Measurements from ENCODE around the gene MPZL1. TPM values are rescaled to one million over a fixed set of nuclear protein-coding genes. Genes with fewer than 3 reads are reported as not detected.
"Not testable (repeated sequence)": the region's sequence is repeated elsewhere in the genome, so short reads cannot be mapped to it uniquely, and the experiment has no call there.

MPZL1 gene
- total RNA-seq, 2 donors from 2014 or later: 117 to 118 TPM

GRCh38 chr1:167790117-167790516 lies 68.3 kb downstream of the MPZL1 start:
- peak; percentile 21 for ATAC-seq

DNA sequence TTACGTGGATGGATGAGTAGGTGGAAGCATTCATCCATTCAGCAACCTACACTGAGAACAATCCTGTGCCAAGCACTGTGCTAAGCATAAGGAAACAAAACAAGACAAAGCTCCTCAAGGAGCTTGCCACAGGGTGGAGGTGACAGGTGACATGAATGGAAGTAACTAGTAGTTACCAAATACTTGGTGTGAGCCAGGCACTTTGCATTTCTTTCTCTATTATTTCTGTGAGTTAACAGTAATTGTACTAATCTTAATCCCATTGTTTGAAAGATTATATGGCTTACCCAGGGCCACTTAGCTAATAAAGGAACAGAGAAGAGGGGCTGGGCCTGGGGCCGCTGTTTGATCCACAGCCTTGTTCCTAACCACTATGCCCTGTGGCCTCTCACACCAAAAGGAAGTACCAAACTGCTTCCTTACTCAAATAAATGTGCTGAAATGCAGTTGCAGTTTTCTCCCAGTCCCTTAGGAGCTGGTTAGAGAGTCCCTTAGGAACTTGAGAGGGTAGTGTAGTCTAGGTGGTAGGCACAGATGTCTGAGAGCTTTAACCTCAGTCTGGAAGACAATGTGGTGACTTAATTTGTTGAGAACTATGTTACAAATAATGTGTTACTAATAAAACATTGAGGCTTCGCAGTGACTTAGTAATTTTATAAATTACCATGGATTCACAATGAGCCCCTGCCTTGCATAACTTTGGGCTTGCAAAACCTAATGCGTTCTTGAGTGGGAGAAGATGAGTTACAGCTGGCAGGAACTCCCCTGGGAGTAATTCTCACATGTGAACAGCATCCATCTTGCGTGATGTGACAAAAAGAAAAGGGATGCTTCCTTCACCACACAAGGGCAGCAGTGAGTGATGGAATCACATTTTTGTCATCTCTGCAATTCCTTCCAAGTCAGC lies 69.8 kb downstream of the MPZL1 start:
- DNase-seq: no peak
- intact Hi-C loops (cut with DNase I, micrococcal nuclease): no loop called here

More at GRCh38 chr1:167790117-167790516, 68.3 kb downstream of the MPZL1 start:
- no peak for DNase-seq
- intact Hi-C loops (cut with DNase I, micrococcal nuclease): no loop called here

GRCh38 chr1:167792188-167792565 lies 70.4 kb downstream of the MPZL1 start:
- no peak for ATAC-seq

More for the DNA sequence above, 69.8 kb downstream of the MPZL1 start:
- no peak for ATAC-seq

GRCh38 chr1:167794043-167794442 lies 72.3 kb downstream of the MPZL1 start:
- intact Hi-C loops (cut with DNase I, micrococcal nuclease): no loop called here
- ATAC-seq (no peak), DNase-seq (no peak)

More at GRCh38 chr1:167792188-167792565, 70.4 kb downstream of the MPZL1 start:
- DNase-seq: no peak
- intact Hi-C loops (cut with DNase I, micrococcal nuclease): no loop called here

- ATAC-seq: no peak
- intact Hi-C loops (cut with DNase I, micrococcal nuclease): loop anchor here in 1 of 2 donors (5.0 kb wide), 1 partner anchor 69 kb away; no protein-coding TSS in a partner anchor
- DNase-seq: no peak
Measured at GRCh38 chr1:167795810-167796740, 74.3 kb downstream of the MPZL1 start.

GRCh38 chr1:167797015-167797414 lies 75.2 kb downstream of the MPZL1 start:
- DNase-seq (peak in 1 of 2 donors; percentile 67), ATAC-seq (peak; percentile 47)
- intact Hi-C loops (cut with DNase I, micrococcal nuclease): loop anchor here in 1 of 2 donors (5.0 kb wide), 1 partner anchor 70 kb away; no protein-coding TSS in a partner anchor

GRCh38 chr1:167798952-167799351 lies 77.2 kb downstream of the MPZL1 start:
- no peak for ATAC-seq
- DNase-seq: no peak
- intact Hi-C loops (cut with DNase I, micrococcal nuclease): loop anchor here in 1 of 2 donors (5.0 kb wide), 1 partner anchor 72 kb away; no protein-coding TSS in a partner anchor

DNA sequence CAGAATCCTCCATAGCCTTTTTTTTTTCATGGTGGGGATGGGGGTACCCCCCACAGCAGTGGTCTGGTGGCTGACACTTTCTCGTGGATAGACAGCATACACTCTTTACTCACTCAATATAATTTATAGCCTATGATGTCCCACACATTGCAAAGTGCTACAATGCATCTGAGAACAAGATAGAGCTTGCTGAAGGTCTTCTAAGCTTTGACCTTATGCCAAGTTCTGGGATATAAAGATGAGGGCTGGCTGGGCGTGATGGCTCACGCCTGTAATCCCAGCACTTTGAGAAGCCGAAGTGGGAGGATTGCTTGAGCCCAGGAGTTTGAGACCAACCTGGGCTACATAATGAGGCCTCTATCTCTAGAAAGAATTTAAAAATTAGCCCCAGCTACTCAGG lies 78.0 kb downstream of the MPZL1 start:
- intact Hi-C loops (cut with DNase I, micrococcal nuclease): loop anchor here in 1 of 2 donors (5.0 kb wide), 1 partner anchor 72 kb away; no protein-coding TSS in a partner anchor
- DNase-seq: no peak
- peak; percentile 28 for ATAC-seq

GRCh38 chr1:167800251-167800650 lies 78.5 kb downstream of the MPZL1 start:
- DNase-seq (no peak), ATAC-seq (no peak)
- intact Hi-C loops (cut with DNase I, micrococcal nuclease): no loop called here

DNA sequence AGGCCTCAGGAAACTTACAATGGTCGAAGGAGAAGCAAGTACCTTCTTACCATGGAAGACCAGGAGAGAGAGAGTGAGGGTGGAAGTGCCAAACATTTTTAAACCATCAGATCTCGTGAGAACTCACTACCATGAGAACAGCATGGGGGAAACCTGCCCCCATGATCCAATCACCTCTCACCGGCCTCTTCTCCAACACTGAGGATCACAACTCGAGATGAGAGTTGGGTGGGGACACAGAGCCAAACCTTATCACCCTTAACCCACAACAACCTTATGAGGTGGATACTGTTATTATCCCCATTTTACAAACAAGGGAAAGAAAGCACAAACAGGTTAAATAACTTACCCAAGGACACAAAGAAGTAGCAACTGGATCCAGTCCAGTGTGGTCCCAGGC lies 80.5 kb downstream of the MPZL1 start:
- DNase-seq: no peak
- ATAC-seq: no peak
- intact Hi-C loops (cut with DNase I, micrococcal nuclease): no loop called here

DNA sequence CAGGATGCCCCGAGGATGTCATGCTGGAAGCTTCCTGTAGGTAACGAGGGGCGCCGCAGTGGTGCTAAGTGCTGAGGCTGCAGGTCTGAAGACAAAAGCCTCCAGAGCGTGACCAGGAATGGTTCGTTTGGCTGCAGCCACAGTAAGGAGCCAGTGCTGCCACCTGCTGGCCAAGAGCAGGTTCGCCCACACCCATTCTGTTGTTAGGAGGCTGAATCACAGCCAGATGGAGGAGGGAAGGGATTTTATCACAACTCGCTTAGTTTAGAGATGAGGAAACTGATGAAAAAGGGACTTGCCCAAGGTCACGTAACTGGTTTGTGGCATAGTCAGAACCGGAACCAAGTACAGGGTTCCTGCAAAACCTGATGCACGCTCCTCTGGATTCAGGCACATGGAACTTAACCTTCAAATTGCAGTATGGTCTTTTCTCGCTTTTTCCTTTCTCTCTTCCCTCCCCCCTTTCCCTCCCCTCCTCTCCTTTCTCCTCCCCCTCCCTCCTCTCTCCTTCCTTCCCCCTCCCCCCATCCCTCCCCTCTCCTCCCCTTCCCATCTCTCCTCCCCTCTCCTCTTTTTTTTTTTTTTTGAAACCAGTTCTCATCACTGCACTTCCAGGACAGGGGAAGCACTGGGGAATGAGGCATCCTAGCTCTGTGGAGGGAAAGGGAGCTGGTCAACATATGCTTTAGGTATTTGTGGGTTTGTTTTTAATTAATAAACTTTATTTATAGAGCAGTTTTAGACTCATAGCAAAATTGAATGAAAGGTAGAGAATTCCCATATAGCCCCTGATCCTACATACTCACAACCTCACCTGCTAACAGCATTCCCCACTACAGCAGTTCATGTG lies 81.8 kb downstream of the MPZL1 start:
- ATAC-seq (peak; percentile 96), DNase-seq (peak; percentile 89 to 96)
- intact Hi-C loops (cut with DNase I, micrococcal nuclease): no loop called here

- DNase-seq (no peak), ATAC-seq (no peak)
- intact Hi-C loops (cut with DNase I, micrococcal nuclease): no loop called here
Measured at GRCh38 chr1:167805041-167805556, 83.3 kb downstream of the MPZL1 start.

- ATAC-seq; intact Hi-C loops (cut with DNase I, micrococcal nuclease); DNase-seq: not testable (repeated sequence)
Measured at GRCh38 chr1:167806235-167806634, 84.5 kb downstream of the MPZL1 start.

GRCh38 chr1:167806676-167807075 lies 84.9 kb downstream of the MPZL1 start:
- ATAC-seq; intact Hi-C loops (cut with DNase I, micrococcal nuclease); DNase-seq: not testable (repeated sequence)

- ATAC-seq (no peak), DNase-seq (no peak)
- intact Hi-C loops (cut with DNase I, micrococcal nuclease): no loop called here
Measured at GRCh38 chr1:167808104-167808503, 86.3 kb downstream of the MPZL1 start.

DNA sequence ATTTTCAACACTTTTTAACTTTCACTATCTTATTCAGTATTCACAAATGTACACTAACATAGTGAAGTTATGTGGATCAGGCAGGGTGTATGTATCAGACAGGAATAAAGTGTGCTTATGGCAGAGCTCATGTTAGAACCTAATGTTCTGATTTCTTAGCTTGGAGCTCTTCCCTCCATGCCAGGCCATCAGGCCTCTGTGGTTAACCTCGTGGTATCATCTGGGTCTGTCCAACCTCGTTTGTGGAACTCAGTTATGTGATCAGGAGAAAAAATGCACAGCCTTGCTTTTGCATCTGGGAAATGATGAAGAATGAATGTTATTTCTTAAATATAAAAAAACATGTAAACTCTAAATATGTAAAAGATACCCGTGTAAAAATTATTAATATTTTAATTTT lies 86.9 kb downstream of the MPZL1 start:
- intact Hi-C loops (cut with DNase I, micrococcal nuclease): no loop called here
- DNase-seq (no peak), ATAC-seq (no peak)

DNA sequence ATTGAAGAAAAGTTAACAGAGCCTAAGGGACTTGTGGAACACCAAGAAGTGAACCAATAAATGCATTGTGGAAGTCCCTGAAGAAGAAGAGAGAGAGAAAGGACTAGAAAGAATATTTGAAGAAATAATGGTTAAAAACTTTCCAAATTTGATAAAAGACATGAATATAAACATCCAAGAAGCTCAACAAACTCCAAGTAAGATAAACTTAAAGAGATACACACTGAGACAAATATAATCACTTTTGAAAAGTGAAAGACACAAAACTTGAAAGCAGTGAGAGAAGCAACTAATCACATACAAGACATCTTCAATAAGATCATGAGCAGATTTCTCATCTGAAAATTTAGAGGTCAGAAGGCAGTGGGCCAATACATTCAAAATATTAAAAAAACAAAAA lies 91.2 kb downstream of the MPZL1 start:
- intact Hi-C loops (cut with DNase I, micrococcal nuclease): loop anchor here in 1 of 2 donors (10.0 kb wide), 1 partner anchor 272 kb away; no protein-coding TSS in a partner anchor
- no peak for DNase-seq

DNA sequence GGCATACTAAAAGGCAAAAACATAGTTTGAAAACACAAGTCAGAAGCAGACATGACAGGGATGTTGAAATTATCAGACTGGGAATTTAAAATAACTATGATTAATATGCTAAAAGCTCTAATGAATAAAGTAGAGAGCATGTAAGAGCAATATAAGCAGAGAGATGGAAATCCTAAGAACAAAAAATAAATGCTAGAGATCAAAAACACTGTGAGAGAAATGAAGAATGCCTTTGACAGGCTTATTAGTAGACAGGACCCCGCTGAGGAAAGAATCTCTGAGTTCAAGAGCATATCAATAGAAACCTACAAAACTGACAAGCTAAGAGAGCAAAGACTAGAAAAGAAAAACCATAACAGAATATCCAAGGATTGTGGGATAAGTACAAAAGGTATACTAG lies 93.9 kb downstream of the MPZL1 start:
- intact Hi-C loops (cut with DNase I, micrococcal nuclease): loop anchor here in 1 of 2 donors (10.0 kb wide), 1 partner anchor 269 kb away; no protein-coding TSS in a partner anchor
- ATAC-seq: no peak

More for the DNA sequence above, 91.2 kb downstream of the MPZL1 start:
- no peak for ATAC-seq

More for the DNA sequence above, 93.9 kb downstream of the MPZL1 start:
- no peak for DNase-seq
